OCI-LY7 (cell line): ENCODE measurements around the gene DDA1. TPM values are rescaled to one million over a fixed set of nuclear protein-coding genes. Genes with fewer than 3 reads are reported as not detected.
"Not testable (repeated sequence)": the region's sequence is repeated elsewhere in the genome, so short reads cannot be mapped to it uniquely, and the experiment has no call there.

ENCODE experiments used
- BruUV-seq: library from RNA; stranded (reverse); fragments of 400-500 nt; replicated peaks from 2 replicates; lab custom pipeline; 2021; lab: Mats Ljungman, UMichigan
- CTCF ChIA-PET: fragments of 300-600 bp; sonication (Branson Sonifier 250); formaldehyde crosslinking; loops from one replicate; lab custom pipeline; 2022; ENCODE audit warnings: antibody characterized with exemption; ENCODE audit not compliant: unreplicated experiment; lab: Charles Lee
- POLR2A ChIA-PET: fragments of 300-600 bp; sonication (Branson Sonifier 250); formaldehyde crosslinking; loops from one replicate; lab custom pipeline; 2022; ENCODE audit warnings: antibody characterized with exemption; lab: Charles Lee
- DNase-seq: peaks from one replicate; pipeline ENCODE4 v3.0.0-alpha.2; 2015; ENCODE audit warnings: low spot score
- H2AFZ ChIP-seq: fragments of 200-600 bp; sonication (generic), shearing (Covaris generic); 2 replicates; pipeline ENCODE4 v1.6.1; 2014; ENCODE audit warnings: mild to moderate bottlenecking, antibody characterized with exemption, low read length, moderate library complexity
- H3K27ac ChIP-seq: fragments of 200-600 bp; sonication (generic); 2 replicates; pipeline ENCODE4 v1.5.1; 2014; ENCODE audit warnings: mixed run types, low read depth, mild to moderate bottlenecking, moderate library complexity, low read length, inconsistent platforms; ENCODE audit not compliant: poor library complexity, severe bottlenecking
- H3K36me3 ChIP-seq: fragments of 200-600 bp; sonication (generic); 2 replicates; pipeline ENCODE4 v1.6.1; 2014; ENCODE audit warnings: mild to moderate bottlenecking, antibody characterized with exemption, low read length, moderate library complexity, mixed read lengths; ENCODE audit not compliant: insufficient read depth
- H3K4me1 ChIP-seq: fragments of 200-600 bp; sonication (generic); 2 replicates; pipeline ENCODE4 v1.5.1; 2014; ENCODE audit warnings: mild to moderate bottlenecking, low read length; ENCODE audit not compliant: insufficient read depth, poor library complexity, severe bottlenecking
- H3K4me2 ChIP-seq: fragments of 200-600 bp; sonication (generic); 2 replicates; pipeline ENCODE4 v1.6.1; 2014; ENCODE audit warnings: mild to moderate bottlenecking, low read length
- H3K4me3 ChIP-seq: fragments of 200-600 bp; sonication (generic); 2 replicates; pipeline ENCODE4 v1.5.1; 2014; ENCODE audit warnings: mild to moderate bottlenecking, low read depth, low read length; ENCODE audit not compliant: poor library complexity, severe bottlenecking
- H3K79me2 ChIP-seq: fragments of 200-600 bp; sonication (generic); 2 replicates; pipeline ENCODE4 v1.6.1; 2016; ENCODE audit warnings: low read depth, mild to moderate bottlenecking, low read length, moderate library complexity, mixed read lengths; ENCODE audit not compliant: insufficient read depth
- H3K9me2 ChIP-seq: fragments of 200-600 bp; sonication (generic); 2 replicates; pipeline ENCODE4 v1.6.1; 2016; ENCODE audit warnings: mild to moderate bottlenecking, low read length, mixed read lengths; ENCODE audit not compliant: insufficient read depth
- H3K9me3 ChIP-seq: fragments of 200-600 bp; sonication (generic); 2 replicates; pipeline ENCODE4 v1.6.1; 2014; ENCODE audit warnings: mild to moderate bottlenecking, mixed run types, low read length, mixed read lengths
- H4K20me1 ChIP-seq: fragments of 200-600 bp; sonication (generic); 2 replicates; pipeline ENCODE4 v1.6.1; 2014; ENCODE audit warnings: mild to moderate bottlenecking, antibody characterized with exemption, low read length, moderate library complexity, mixed read lengths; ENCODE audit not compliant: insufficient read depth
- EZH2phosphoT487 ChIP-seq: fragments of 200-600 bp; sonication (generic); IDR thresholded peaks from 2 replicates; pipeline ENCODE4 v1.6.1; 2018; ENCODE audit warnings: low read depth, borderline replicate concordance, mild to moderate bottlenecking, mixed run types, antibody characterized with exemption, low read length, moderate library complexity, mixed read lengths
- intact Hi-C: fragments of 100-400 bp; cut with micrococcal nuclease; formaldehyde crosslinking; loops from one replicate; pipeline ENCODE4 v1.10.0; 2022; ENCODE audit not compliant: unreplicated experiment
- total RNA-seq, 2 experiments: library from RNA; depleted of rRNA in 1 of 2; stranded (reverse); fragments of >200 nt in 1 of 2; shearing (Covaris generic) in 1 of 2; gene quantifications; 2 replicates each; pipeline ENCODE4 v1.2.3, GENCODE V29; 2014 to 2022
- TF ChIP-seq, protein P1 (sequence below): fragments of 200-600 bp; sonication (generic); conservative IDR thresholded peaks from 2 replicates; pipeline ENCODE4 v1.5.1; 2014; ENCODE audit warnings: mild to moderate bottlenecking, antibody characterized with exemption, low read length, moderate library complexity, mixed read lengths

The DDA1 gene
- total RNA-seq, 2 experiments from 2014 or later = 36.6 to 48.8 TPM

DNA sequence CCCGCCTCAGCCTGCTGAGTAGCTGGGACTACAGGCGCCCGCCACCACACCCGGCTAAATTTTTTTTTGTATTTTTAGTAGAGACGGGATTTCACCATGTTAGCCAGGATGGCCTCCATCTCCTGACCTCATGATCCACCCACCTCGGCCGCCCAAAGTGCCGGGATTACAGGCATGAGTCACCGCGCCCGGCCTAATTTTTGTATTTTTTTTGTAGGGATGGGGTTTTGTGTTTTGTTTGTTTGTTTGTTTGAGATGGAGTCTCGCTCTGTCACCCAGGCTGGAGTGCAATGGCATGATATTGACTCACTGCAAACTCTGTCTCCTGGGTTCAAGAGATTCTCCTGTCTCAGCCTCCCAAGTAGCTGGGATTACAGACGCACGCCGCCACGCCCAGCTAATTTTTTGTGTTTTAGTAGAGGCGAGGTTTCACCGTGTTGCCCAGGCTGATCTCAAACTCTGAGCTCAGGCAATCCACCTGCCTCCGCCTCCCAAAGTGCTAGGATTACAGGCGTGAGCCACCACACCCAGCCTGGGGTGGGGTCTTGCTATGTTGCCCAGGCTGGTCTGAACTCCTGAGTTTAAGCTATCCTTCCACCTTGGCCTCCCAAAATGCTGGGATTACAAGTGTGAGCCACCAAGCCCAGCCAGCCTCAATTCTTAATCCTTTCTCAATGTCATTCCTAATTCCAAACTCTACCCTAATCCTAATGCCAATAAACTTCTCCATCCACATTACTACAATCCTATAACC is 54.7 kb downstream of the DDA1 start:
- POLR2A ChIA-PET, H3K4me2 ChIP-seq, H3K27ac ChIP-seq, H3K9me2 ChIP-seq, H3K9me3 ChIP-seq, H3K4me1 ChIP-seq, H3K79me2 ChIP-seq, BruUV-seq, H3K36me3 ChIP-seq, H4K20me1 ChIP-seq, DNase-seq, CTCF ChIA-PET, intact Hi-C loops, H3K4me3 ChIP-seq, H2AFZ ChIP-seq: not testable (repeated sequence)

GRCh38 chr19:17365361-17365760 is 56.0 kb downstream of the DDA1 start:
- CTCF ChIA-PET = no interaction called here
- POLR2A ChIA-PET = interaction anchor here (0.6 kb wide), 1 partner anchor 153 kb away, joined by 3 read pairs; no protein-coding TSS in a partner anchor
- no TSS peak for BruUV-seq

DNA sequence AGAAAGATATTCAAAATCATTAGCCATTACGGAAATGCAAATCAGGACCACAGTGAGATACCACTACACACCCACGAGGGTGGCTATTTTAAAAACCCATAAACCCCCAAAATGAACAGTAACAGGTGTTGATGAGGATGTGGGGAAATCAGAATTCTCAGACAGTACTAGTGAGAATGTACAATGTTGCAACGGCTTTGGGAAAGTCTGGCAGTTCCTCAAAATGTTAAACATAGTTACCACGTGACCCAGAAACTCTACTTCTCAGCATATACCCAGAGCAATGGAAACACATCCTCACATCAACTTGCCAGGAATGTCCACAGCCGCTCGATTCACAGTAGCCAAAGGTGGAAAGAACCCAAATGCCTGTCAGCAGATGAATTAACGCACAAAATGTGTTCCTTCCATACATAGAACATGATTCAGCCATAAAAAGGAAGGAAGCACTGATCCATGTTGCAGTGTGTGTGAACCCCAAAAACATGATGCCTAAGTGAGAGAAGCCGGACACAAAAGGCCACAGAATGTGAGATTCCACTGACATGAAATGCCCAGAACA is 60.7 kb downstream of the DDA1 start:
- Histone ChIP-seq H3K27ac (peak overlapping the region; percentile 92), H3K4me3 (peak overlapping the region; percentile 29), H3K4me2 (peak overlapping the region; percentile 71), H3K4me1 (peaks cover 58% of the 10 kb centered on the region), H3K36me3 (no peaks in the 10 kb centered on the region), H3K9me3 (no peaks in the 10 kb centered on the region), H2AFZ (peak overlapping the region; percentile 77), H3K79me2 (no peaks in the 10 kb centered on the region), H3K9me2 (no peaks in the 10 kb centered on the region), H4K20me1 (no peaks in the 10 kb centered on the region)
- DNase-seq = peak; percentile 85
- CTCF ChIA-PET = no interaction called here
- POLR2A ChIA-PET = interaction anchor here (0.7 kb wide), 1 partner anchor 39 kb away, joined by 4 read pairs; no protein-coding TSS in a partner anchor
- intact Hi-C loops = no loop called here
- no TSS peak for BruUV-seq
- TF ChIP-seq EZH2phosphoT487 = no peak
- TF ChIP-seq, protein P1, sequence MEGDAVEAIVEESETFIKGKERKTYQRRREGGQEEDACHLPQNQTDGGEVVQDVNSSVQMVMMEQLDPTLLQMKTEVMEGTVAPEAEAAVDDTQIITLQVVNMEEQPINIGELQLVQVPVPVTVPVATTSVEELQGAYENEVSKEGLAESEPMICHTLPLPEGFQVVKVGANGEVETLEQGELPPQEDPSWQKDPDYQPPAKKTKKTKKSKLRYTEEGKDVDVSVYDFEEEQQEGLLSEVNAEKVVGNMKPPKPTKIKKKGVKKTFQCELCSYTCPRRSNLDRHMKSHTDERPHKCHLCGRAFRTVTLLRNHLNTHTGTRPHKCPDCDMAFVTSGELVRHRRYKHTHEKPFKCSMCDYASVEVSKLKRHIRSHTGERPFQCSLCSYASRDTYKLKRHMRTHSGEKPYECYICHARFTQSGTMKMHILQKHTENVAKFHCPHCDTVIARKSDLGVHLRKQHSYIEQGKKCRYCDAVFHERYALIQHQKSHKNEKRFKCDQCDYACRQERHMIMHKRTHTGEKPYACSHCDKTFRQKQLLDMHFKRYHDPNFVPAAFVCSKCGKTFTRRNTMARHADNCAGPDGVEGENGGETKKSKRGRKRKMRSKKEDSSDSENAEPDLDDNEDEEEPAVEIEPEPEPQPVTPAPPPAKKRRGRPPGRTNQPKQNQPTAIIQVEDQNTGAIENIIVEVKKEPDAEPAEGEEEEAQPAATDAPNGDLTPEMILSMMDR = no peak

More at GRCh38 chr19:17365361-17365760, 56.0 kb downstream of the DDA1 start:
- Histone ChIP-seq H3K9me2 (no peaks in the 10 kb centered on the region), H3K79me2 (no peaks in the 10 kb centered on the region), H3K36me3 (no peaks in the 10 kb centered on the region), H3K4me1 (peaks cover 21% of the 10 kb centered on the region), H3K4me3 (no peak overlapping the region), H3K9me3 (no peaks in the 10 kb centered on the region), H3K27ac (no peak overlapping the region), H3K4me2 (no peak overlapping the region), H4K20me1 (no peaks in the 10 kb centered on the region), H2AFZ (no peak overlapping the region)
- TF ChIP-seq, protein P1 = no peak
- intact Hi-C loops = no loop called here
- no peak for DNase-seq

Other genes starting within 250 kb of the DDA1 start
- gene HAUS8, start 234.1 kb upstream of the DDA1 start, total RNA-seq (2014; rRNA removed; shearing (Covaris generic)) = 47.3 and 50.7 TPM in 2 replicates
- 74.1 and 107 TPM in 2 replicates for gene HAUS8, start 234.1 kb upstream of the DDA1 start, total RNA-seq (2022)
- 74.7 and 84.9 TPM in 2 replicates for gene MYO9B, start 233.8 kb upstream of the DDA1 start, total RNA-seq (2014; rRNA removed; shearing (Covaris generic))
- 144 and 150 TPM in 2 replicates for gene MYO9B, start 233.8 kb upstream of the DDA1 start, total RNA-seq (2022)
- gene USE1, start 94.2 kb upstream of the DDA1 start, total RNA-seq (2014; rRNA removed; shearing (Covaris generic)) = 31.2 TPM in 2 replicates
- gene USE1, start 94.2 kb upstream of the DDA1 start, total RNA-seq (2022) = 25.4 and 28.6 TPM in 2 replicates
- gene OCEL1, start 83.3 kb upstream of the DDA1 start, total RNA-seq (2014; rRNA removed; shearing (Covaris generic)) = 5.9 and 10.2 TPM in 2 replicates
- gene OCEL1, start 83.3 kb upstream of the DDA1 start, total RNA-seq (2022) = 29.5 and 38.8 TPM in 2 replicates
- 31.0 and 39.2 TPM in 2 replicates for gene NR2F6, start 63.6 kb upstream of the DDA1 start, total RNA-seq (2014; rRNA removed; shearing (Covaris generic))
- gene NR2F6, start 63.6 kb upstream of the DDA1 start, total RNA-seq (2022) = 30.0 and 33.1 TPM in 2 replicates
- 2.4 and 3.1 TPM in 2 replicates for gene USHBP1, start 44.8 kb upstream of the DDA1 start, total RNA-seq (2014; rRNA removed; shearing (Covaris generic))
- gene USHBP1, start 44.8 kb upstream of the DDA1 start, total RNA-seq (2022) = 6.5 and 7.6 TPM in 2 replicates
- gene BABAM1, start 42.1 kb upstream of the DDA1 start, total RNA-seq (2014; rRNA removed; shearing (Covaris generic)) = 79.0 and 79.7 TPM in 2 replicates
- gene BABAM1, start 42.1 kb upstream of the DDA1 start, total RNA-seq (2022) = 107 and 118 TPM in 2 replicates
- 35.2 and 45.1 TPM in 2 replicates for gene ANKLE1, start 27.7 kb upstream of the DDA1 start, total RNA-seq (2014; rRNA removed; shearing (Covaris generic))
- gene ANKLE1, start 27.7 kb upstream of the DDA1 start, total RNA-seq (2022) = 53.7 and 59.4 TPM in 2 replicates
- gene ABHD8, start 6.1 kb upstream of the DDA1 start, total RNA-seq (2014; rRNA removed; shearing (Covaris generic)) = 11.6 TPM in 2 replicates
- 17.3 and 18.9 TPM in 2 replicates for gene ABHD8, start 6.1 kb upstream of the DDA1 start, total RNA-seq (2022)
- 174 and 182 TPM in 2 replicates for gene MRPL34, start 3.7 kb upstream of the DDA1 start, total RNA-seq (2014; rRNA removed; shearing (Covaris generic))
- gene MRPL34, start 3.7 kb upstream of the DDA1 start, total RNA-seq (2022) = 168 and 173 TPM in 2 replicates
- gene ANO8, start 25.3 kb downstream of the DDA1 start, total RNA-seq (2014; rRNA removed; shearing (Covaris generic)) = 4.3 and 5.9 TPM in 2 replicates
- gene ANO8, start 25.3 kb downstream of the DDA1 start, total RNA-seq (2022) = 12.8 and 13.5 TPM in 2 replicates
- gene GTPBP3, start 28.0 kb downstream of the DDA1 start, total RNA-seq (2014; rRNA removed; shearing (Covaris generic)) = 83.2 and 103 TPM in 2 replicates
- gene GTPBP3, start 28.0 kb downstream of the DDA1 start, total RNA-seq (2022) = 104 and 113 TPM in 2 replicates
- gene PLVAP, start 67.8 kb downstream of the DDA1 start, total RNA-seq (2014; rRNA removed; shearing (Covaris generic)) = 0.16 and 0.28 TPM in 2 replicates
- gene PLVAP, start 67.8 kb downstream of the DDA1 start, total RNA-seq (2022) = 0.31 and 1.5 TPM in 2 replicates
- 2.4 and 2.9 TPM in 2 replicates for gene CCDC194, start 84.6 kb downstream of the DDA1 start, total RNA-seq (2014; rRNA removed; shearing (Covaris generic))
- 8.5 and 8.8 TPM in 2 replicates for gene CCDC194, start 84.6 kb downstream of the DDA1 start, total RNA-seq (2022)
- 101 and 134 TPM in 2 replicates for gene BST2, start 96.1 kb downstream of the DDA1 start, total RNA-seq (2014; rRNA removed; shearing (Covaris generic))
- 114 and 146 TPM in 2 replicates for gene BST2, start 96.1 kb downstream of the DDA1 start, total RNA-seq (2022)
- 47.4 and 57.3 TPM in 2 replicates for gene MVB12A, start 110.5 kb downstream of the DDA1 start, total RNA-seq (2014; rRNA removed; shearing (Covaris generic))
- gene MVB12A, start 110.5 kb downstream of the DDA1 start, total RNA-seq (2022) = 55.5 and 65.1 TPM in 2 replicates
- gene TMEM221, start 139.1 kb downstream of the DDA1 start, total RNA-seq (2014; rRNA removed; shearing (Covaris generic)) = not detected in 2 replicates
- gene TMEM221, start 139.1 kb downstream of the DDA1 start, total RNA-seq (2022) = not detected in 2 replicates
- not detected in 2 replicates for gene NXNL1, start 151.4 kb downstream of the DDA1 start, total RNA-seq (2014; rRNA removed; shearing (Covaris generic))
- not detected in 2 replicates for gene NXNL1, start 151.4 kb downstream of the DDA1 start, total RNA-seq (2022)
- gene SLC27A1, start 161.0 kb downstream of the DDA1 start, total RNA-seq (2014; rRNA removed; shearing (Covaris generic)) = 2.5 and 3.3 TPM in 2 replicates
- gene SLC27A1, start 161.0 kb downstream of the DDA1 start, total RNA-seq (2022) = 2.7 and 3.2 TPM in 2 replicates
- gene PGLS, start 202.1 kb downstream of the DDA1 start, total RNA-seq (2014; rRNA removed; shearing (Covaris generic)) = 86.5 and 107 TPM in 2 replicates
- 146 and 158 TPM in 2 replicates for gene PGLS, start 202.1 kb downstream of the DDA1 start, total RNA-seq (2022)
- gene COLGALT1, start 246.1 kb downstream of the DDA1 start, total RNA-seq (2014; rRNA removed; shearing (Covaris generic)) = 43.0 and 49.6 TPM in 2 replicates
- gene COLGALT1, start 246.1 kb downstream of the DDA1 start, total RNA-seq (2022) = 57.2 and 68.6 TPM in 2 replicates